ENCODE results near the gene NECTIN1. TPM values are rescaled to one million over a fixed set of nuclear protein-coding genes. Genes with fewer than 3 reads are reported as not detected.

Gene NECTIN1
- total RNA-seq, 2 experiments from 2014 or later, result 5.8 to 14.3 TPM

GRCh38 chr11:119664701-119665420 is 64.1 kb downstream of the NECTIN1 start:
- no peaks in the 10 kb centered on the region for H3K4me1 ChIP-seq (ENCODE audit: insufficient read depth, low read length, poor library complexity, severe bottlenecking)
- TF ChIP-seq CTCF (conservative IDR thresholded peaks at IDR 0.05; ENCODE audit: low read length) (no peak), EZH2phosphoT487 (IDR thresholded peaks at IDR 0.05; ENCODE audit: borderline replicate concordance, low read depth, low read length) (no peak)
- no peak overlapping the region for H3K27ac ChIP-seq (ENCODE audit: low read depth, low read length, poor library complexity, severe bottlenecking)
- no peak for DNase-seq (ENCODE audit: low spot score)
- H3K36me3 ChIP-seq (ENCODE audit: insufficient read depth, low read length), result no peaks in the 10 kb centered on the region
- H4K20me1 ChIP-seq (ENCODE audit: insufficient read depth, low read length), result no peaks in the 10 kb centered on the region
- H3K4me2 ChIP-seq (ENCODE audit: low read length), result no peak overlapping the region
- no peaks in the 10 kb centered on the region for H3K9me3 ChIP-seq (ENCODE audit: low read length)
- ChIA-PET CTCF (ENCODE audit: unreplicated experiment) (interaction anchor here (0.6 to 0.7 kb wide), 2 partner anchors 9 to 445 kb away, joined by 3 read pairs; no protein-coding TSS in a partner anchor), POLR2A (no interaction called here)
- no TSS peak for BruUV-seq (replicated peaks)
- H2AFZ ChIP-seq (ENCODE audit: low read length), result no peak overlapping the region
- intact Hi-C loops (cut with micrococcal nuclease; ENCODE audit: unreplicated experiment), result loop anchor here (5.0 to 10.0 kb wide), 3 partner anchors 183 to 410 kb away; no protein-coding TSS in a partner anchor
- no peaks in the 10 kb centered on the region for H3K79me2 ChIP-seq (ENCODE audit: insufficient read depth, low read depth, low read length)
- no peak overlapping the region for H3K4me3 ChIP-seq (ENCODE audit: low read depth, low read length, poor library complexity, severe bottlenecking)
- H3K9me2 ChIP-seq (ENCODE audit: insufficient read depth, low read length), result no peaks in the 10 kb centered on the region

- Histone ChIP-seq H3K36me3 (ENCODE audit: insufficient read depth, low read length) (no peaks in the 10 kb centered on the region), H3K27ac (ENCODE audit: low read depth, low read length, poor library complexity, severe bottlenecking) (no peak overlapping the region), H3K4me1 (ENCODE audit: insufficient read depth, low read length, poor library complexity, severe bottlenecking) (no peaks in the 10 kb centered on the region), H2AFZ (ENCODE audit: low read length) (no peak overlapping the region), H4K20me1 (ENCODE audit: insufficient read depth, low read length) (no peaks in the 10 kb centered on the region), H3K4me2 (ENCODE audit: low read length) (no peak overlapping the region), H3K79me2 (ENCODE audit: insufficient read depth, low read depth, low read length) (no peaks in the 10 kb centered on the region), H3K9me3 (ENCODE audit: low read length) (no peaks in the 10 kb centered on the region), H3K4me3 (ENCODE audit: low read depth, low read length, poor library complexity, severe bottlenecking) (no peak overlapping the region), H3K9me2 (ENCODE audit: insufficient read depth, low read length) (no peaks in the 10 kb centered on the region)
- DNase-seq (ENCODE audit: low spot score), result no peak
- no peak for TF ChIP-seq CTCF (conservative IDR thresholded peaks at IDR 0.05; ENCODE audit: low read length)
- intact Hi-C loops (cut with micrococcal nuclease; ENCODE audit: unreplicated experiment), result loop anchor here (10.0 kb wide), 1 partner anchor 411 kb away; no protein-coding TSS in a partner anchor
- CTCF ChIA-PET (ENCODE audit: unreplicated experiment), result interaction anchor here (0.6 kb wide), 1 partner anchor 445 kb away, joined by 3 read pairs; no protein-coding TSS in a partner anchor
- no TSS peak for BruUV-seq (replicated peaks)
- POLR2A ChIA-PET, result no interaction called here
Observed at GRCh38 chr11:119664063-119664572, 64.9 kb downstream of the NECTIN1 start.

GRCh38 chr11:119663279-119663678 is 65.7 kb downstream of the NECTIN1 start:
- Histone ChIP-seq H3K9me3 (ENCODE audit: low read length) (no peaks in the 10 kb centered on the region), H2AFZ (ENCODE audit: low read length) (no peak overlapping the region), H3K4me2 (ENCODE audit: low read length) (no peak overlapping the region), H3K9me2 (ENCODE audit: insufficient read depth, low read length) (no peaks in the 10 kb centered on the region), H3K79me2 (ENCODE audit: insufficient read depth, low read depth, low read length) (no peaks in the 10 kb centered on the region), H3K27ac (ENCODE audit: low read depth, low read length, poor library complexity, severe bottlenecking) (no peak overlapping the region), H3K36me3 (ENCODE audit: insufficient read depth, low read length) (no peaks in the 10 kb centered on the region), H3K4me1 (ENCODE audit: insufficient read depth, low read length, poor library complexity, severe bottlenecking) (no peaks in the 10 kb centered on the region), H4K20me1 (ENCODE audit: insufficient read depth, low read length) (no peaks in the 10 kb centered on the region), H3K4me3 (ENCODE audit: low read depth, low read length, poor library complexity, severe bottlenecking) (no peak overlapping the region)
- BruUV-seq (replicated peaks), result no TSS peak
- CTCF ChIA-PET (ENCODE audit: unreplicated experiment), result no interaction called here
- no peak for TF ChIP-seq CTCF (conservative IDR thresholded peaks at IDR 0.05; ENCODE audit: low read length)
- TF ChIP-seq EZH2phosphoT487 (IDR thresholded peaks at IDR 0.05; ENCODE audit: borderline replicate concordance, low read depth, low read length), result no peak
- no peak for DNase-seq (ENCODE audit: low spot score)
- intact Hi-C loops (cut with micrococcal nuclease; ENCODE audit: unreplicated experiment), result loop anchor here (10.0 kb wide), 1 partner anchor 412 kb away; no protein-coding TSS in a partner anchor
- POLR2A ChIA-PET, result no interaction called here

Data from OCI-LY7 (cell line).